Mammary epithelial cell (primary cell): ENCODE results near the gene FLRT3.

ENCODE experiments used
- CTCF ChIP-seq, 2 donors: IDR thresholded peaks in 1 of 2; conservative IDR thresholded peaks in 1 of 2; 2 replicates each; pipeline ENCODE4 v1.5.1; 2011 to 2012; ENCODE audit warnings: inconsistent platforms in 2 of 2, low read length in 2 of 2, mild to moderate bottlenecking in 2 of 2, control low read depth in 1 of 2, low read depth in 1 of 2; ENCODE audit not compliant: insufficient read depth in 1 of 2; ENCODE audit errors: extremely low read depth in 1 of 2
- EZH2 ChIP-seq: IDR thresholded peaks from 2 replicates; pipeline ENCODE4 v1.6.1; 2012; ENCODE audit warnings: low read length, inconsistent platforms, borderline replicate concordance

- TF ChIP-seq CTCF (conservative IDR thresholded peaks at IDR 0.05 in 1 of 2, IDR thresholded peaks at IDR 0.05 in 1 of 2; ENCODE audit: extremely low read depth in 1 of 2, insufficient read depth in 1 of 2, low read depth in 1 of 2, low read length in 2 of 2) (no peak), EZH2 (no peak)
Measured at GRCh38 chr20:14291502-14291901, 45.9 kb downstream of the FLRT3 start.
